Smooth muscle cell (in vitro differentiated cells): ENCODE measurements around the gene NOM1. TPM values are rescaled to one million over a fixed set of nuclear protein-coding genes. Genes with fewer than 3 reads are reported as not detected.

Experiments used
- DNase-seq: peaks from one replicate; lab custom pipeline; 2025; ENCODE audit not compliant: unreplicated experiment; lab: John Stamatoyannopoulos, UW
- H2AFZ ChIP-seq: fragments of 200-600 bp; sonication (generic); 2 replicates; pipeline ENCODE4 v1.6.0; 2016; ENCODE audit warnings: antibody characterized with exemption, low read depth, mild to moderate bottlenecking
- H3F3A ChIP-seq: fragments of 200-600 bp; sonication (generic); 2 replicates; pipeline ENCODE4 v1.6.0; 2017; ENCODE audit warnings: antibody characterized with exemption, low read depth
- H3K27ac ChIP-seq: fragments of 200-600 bp; sonication (generic); 2 replicates; pipeline ENCODE4 v1.5.1; 2016; ENCODE audit warnings: low read depth, mild to moderate bottlenecking
- H3K27me3 ChIP-seq: fragments of 200-600 bp; sonication (generic); 2 replicates; pipeline ENCODE4 v1.6.1; 2016; ENCODE audit warnings: low read depth, mild to moderate bottlenecking
- H3K36me3 ChIP-seq: fragments of 200-600 bp; sonication (generic); 2 replicates; pipeline ENCODE4 v1.5.1; 2016; ENCODE audit warnings: low read depth
- H3K4me1 ChIP-seq: fragments of 200-600 bp; sonication (generic); 2 replicates; pipeline ENCODE4 v1.5.1; 2016; ENCODE audit warnings: low read depth
- H3K4me2 ChIP-seq: fragments of 200-600 bp; sonication (generic); 2 replicates; pipeline ENCODE4 v1.6.0; 2016; ENCODE audit warnings: mild to moderate bottlenecking
- H3K4me3 ChIP-seq: fragments of 200-600 bp; sonication (generic); 2 replicates; pipeline ENCODE4 v1.5.1; 2016; ENCODE audit warnings: mild to moderate bottlenecking
- H3K79me2 ChIP-seq: fragments of 200-600 bp; sonication (generic); 2 replicates; pipeline ENCODE4 v1.6.0; 2016; ENCODE audit warnings: low read depth, mild to moderate bottlenecking
- H3K9ac ChIP-seq: fragments of 200-600 bp; sonication (generic); 2 replicates; pipeline ENCODE4 v1.6.0; 2016; ENCODE audit warnings: low read depth
- H3K9me3 ChIP-seq: fragments of 200-600 bp; sonication (generic); replicated peaks from 2 replicates; pipeline ENCODE4 v1.5.1; 2016; ENCODE audit warnings: low read depth
- H4K20me1 ChIP-seq: fragments of 200-600 bp; sonication (generic); 2 replicates; pipeline ENCODE4 v1.6.0; 2016; ENCODE audit warnings: low read depth
- CTCF ChIP-seq: fragments of 200-600 bp; sonication (generic); IDR thresholded peaks from 2 replicates; pipeline ENCODE4 v1.5.1; 2017; ENCODE audit warnings: borderline replicate concordance, mild to moderate bottlenecking, antibody characterized with exemption; ENCODE audit not compliant: insufficient read depth, poor library complexity, severe bottlenecking
- WGBS: methylation state at CpG from one replicate; pipeline ENCODE4 v1.1.7; 2016; ENCODE audit warnings: low lambda C conversion rate; 5-methylcytosine and 5-hydroxymethylcytosine counted together
- polyA plus RNA-seq: library from polyadenylated mRNA; unstranded; fragments of >200 nt; fragmentation: Nextera tagmentation; extraction: Ambion mirVana; gene quantifications from 2 replicates; pipeline ENCODE4 v1.2.1, GENCODE V29; 2016
- total RNA-seq: library from RNA; depleted of rRNA; stranded (reverse); fragments of >200 nt; gene quantifications from 2 replicates; pipeline ENCODE4 v1.2.3, GENCODE V29; 2014

Gene NOM1
- total and polyA plus RNA-seq, 2 experiments from 2014 or later, result 9.7 to 11.4 TPM

GRCh38 chr7:157006829-157007469, 57.4 kb downstream of the NOM1 start:
- H3K4me1 ChIP-seq, result peaks cover 16% of the 10 kb centered on the region
- H3K27ac ChIP-seq, result no peak overlapping the region
- no peak for DNase-seq
- H3K9ac ChIP-seq, result no peak overlapping the region
- WGBS, result 18% methylated on average over 7 of the region's 7 CpGs
- peaks cover 10% of the 10 kb centered on the region for H4K20me1 ChIP-seq
- H3K9me3 ChIP-seq, result no peaks in the 10 kb centered on the region
- no peak overlapping the region for H2AFZ ChIP-seq
- no peak for TF ChIP-seq CTCF
- no peaks in the 10 kb centered on the region for H3K36me3 ChIP-seq
- peaks cover 97% of the 10 kb centered on the region for H3K27me3 ChIP-seq
- no peaks in the 10 kb centered on the region for H3F3A ChIP-seq
- H3K4me3 ChIP-seq, result no peak overlapping the region
- no peaks in the 10 kb centered on the region for H3K79me2 ChIP-seq
- H3K4me2 ChIP-seq, result no peak overlapping the region

GRCh38 chr7:157007470-157008066, 58.1 kb downstream of the NOM1 start:
- H3F3A ChIP-seq, result no peaks in the 10 kb centered on the region
- peaks cover 15% of the 10 kb centered on the region for H3K4me1 ChIP-seq
- H3K4me3 ChIP-seq, result no peak overlapping the region
- no peaks in the 10 kb centered on the region for H3K9me3 ChIP-seq
- no peak overlapping the region for H3K4me2 ChIP-seq
- 8% methylated on average over 18 of the region's 18 CpGs for WGBS
- no peaks in the 10 kb centered on the region for H3K79me2 ChIP-seq
- no peak overlapping the region for H3K27ac ChIP-seq
- H4K20me1 ChIP-seq, result peaks cover 8% of the 10 kb centered on the region
- H2AFZ ChIP-seq, result no peak overlapping the region
- peaks cover 97% of the 10 kb centered on the region for H3K27me3 ChIP-seq
- no peak for TF ChIP-seq CTCF
- H3K36me3 ChIP-seq, result no peaks in the 10 kb centered on the region
- H3K9ac ChIP-seq, result no peak overlapping the region
- no peak for DNase-seq

DNA sequence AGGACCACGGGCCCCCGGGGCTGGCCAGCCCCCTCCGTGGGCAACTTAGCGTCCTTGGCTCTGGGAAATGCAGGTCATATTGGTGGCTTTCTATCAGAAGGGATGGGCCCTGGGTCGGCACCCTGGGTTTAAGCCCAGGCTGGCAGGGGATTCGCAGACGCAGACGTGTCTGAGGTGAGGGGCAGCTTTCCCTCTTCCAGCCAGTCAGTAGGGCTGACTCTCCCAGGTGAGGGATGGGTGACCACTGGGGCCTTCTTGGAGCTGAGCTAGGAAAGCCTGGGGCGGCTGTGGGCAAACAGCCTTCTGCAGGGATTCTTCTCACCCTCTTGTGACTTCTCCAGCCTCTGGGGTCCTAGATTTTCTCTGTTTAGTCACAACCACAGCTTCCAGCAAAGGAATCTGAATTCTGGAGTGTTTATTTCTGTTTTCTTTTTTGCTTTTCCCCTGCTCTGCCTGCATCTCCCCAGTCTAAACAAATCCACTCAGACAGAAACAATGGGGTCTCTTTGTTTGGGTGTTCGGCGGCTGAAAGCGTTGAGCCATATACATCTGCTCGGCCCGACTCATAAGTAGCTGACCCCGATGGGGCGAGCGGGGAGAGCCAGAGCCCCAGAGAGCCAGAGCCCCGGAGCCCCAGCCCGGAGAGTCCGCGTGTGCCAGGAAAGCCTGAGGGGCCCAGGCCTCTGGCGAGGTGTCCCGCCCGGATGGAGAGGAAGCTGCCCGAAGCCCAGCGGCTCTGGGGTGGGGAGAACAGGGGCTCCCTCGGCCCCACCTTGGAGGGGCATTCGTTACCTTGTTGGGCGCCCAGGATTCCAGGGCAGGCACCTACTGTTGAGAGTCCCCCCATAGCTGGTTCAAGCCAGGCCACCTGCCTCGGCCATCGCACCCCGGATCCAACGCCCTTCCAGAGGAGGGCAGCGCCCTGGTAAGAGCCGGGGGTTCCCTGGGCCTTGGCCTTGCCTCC, 59.0 kb downstream of the NOM1 start:
- H3K4me2 ChIP-seq, result no peak overlapping the region
- H4K20me1 ChIP-seq, result peaks cover 8% of the 10 kb centered on the region
- no peaks in the 10 kb centered on the region for H3F3A ChIP-seq
- H3K9me3 ChIP-seq, result no peaks in the 10 kb centered on the region
- peaks cover 97% of the 10 kb centered on the region for H3K27me3 ChIP-seq
- peaks cover 7% of the 10 kb centered on the region for H3K4me1 ChIP-seq
- H3K36me3 ChIP-seq, result no peaks in the 10 kb centered on the region
- no peaks in the 10 kb centered on the region for H3K79me2 ChIP-seq
- no peak overlapping the region for H3K4me3 ChIP-seq
- 17% methylated on average over 35 of the region's 35 CpGs for WGBS
- H3K27ac ChIP-seq, result no peak overlapping the region
- H3K9ac ChIP-seq, result no peak overlapping the region
- H2AFZ ChIP-seq, result no peak overlapping the region
- TF ChIP-seq CTCF, result no peak
- DNase-seq, result no peak
